Measurements from ENCODE around the gene OGA. TPM values are rescaled to one million over a fixed set of nuclear protein-coding genes. Genes with fewer than 3 reads are reported as not detected.

The OGA gene
- total and polyA plus RNA-seq, 9 of the 15 experiments (the other 6 are each of a cell fraction or from before 2014, with no cell fraction given), result 13.5 to 73.5 (median 59.5) TPM

- TF ChIP-seq TSHZ1 (CRISPR knock-in tag; IDR thresholded peaks at IDR 0.05) (no peak), CBX1 (IDR thresholded peaks at IDR 0.05; ENCODE audit: low read depth) (0 out of 2 replicates have a peak, but pooled peaks have one; percentile 69), MTA3 (IDR thresholded peaks at IDR 0.05; ENCODE audit: borderline replicate concordance) (peak; percentile 58; the same call in 1 of the 2 replicates), DNMT1 (IDR thresholded peaks at IDR 0.05) (no peak), ZFP36 (IDR thresholded peaks at IDR 0.05; ENCODE audit: low read depth, low read length, partially characterized antibody) (no peak), RBFOX2 (IDR thresholded peaks at IDR 0.05; ENCODE audit: low read depth, low read length) (peak; percentile 52), RNF219 (CRISPR knock-in tag; IDR thresholded peaks at IDR 0.05) (no peak), TCF7 (IDR thresholded peaks at IDR 0.05; ENCODE audit: borderline replicate concordance) (no peak), ZNF511 (CRISPR knock-in tag; IDR thresholded peaks at IDR 0.05) (peak; percentile 63; the same call in 1 of the 2 replicates), HDAC8 (tag; IDR thresholded peaks at IDR 0.05) (no peak), EGR1 (conservative IDR thresholded peaks at IDR 0.05) (peak; percentile 97), MEF2A (IDR thresholded peaks at IDR 0.05; ENCODE audit: control insufficient read depth, low read depth, low read length) (no peak), RBM22 (IDR thresholded peaks at IDR 0.05; ENCODE audit: low read depth, low read length, poor library complexity, severe bottlenecking) (peak; percentile 31), MYC (IDR thresholded peaks at IDR 0.05; ENCODE audit: low read depth, low read length) (no peak; the same call in 1 of the 2 replicates), MYC (CRISPR knock-in tag; IDR thresholded peaks at IDR 0.05; ENCODE audit: borderline replicate concordance, low read depth) (peak; percentile 62; the same call in 1 of the 2 replicates), DDX20 (tag; IDR thresholded peaks at IDR 0.05; ENCODE audit: low read depth) (no peak), ERF (CRISPR knock-in tag; IDR thresholded peaks at IDR 0.05) (no peak), NEUROD1 (IDR thresholded peaks at IDR 0.05; ENCODE audit: borderline replicate concordance, low read depth, low read length, partially characterized antibody) (no peak), KLF16 (IDR thresholded peaks at IDR 0.05) (no peak), RUNX1 (IDR thresholded peaks at IDR 0.05; ENCODE audit: low read depth) (no peak), CEBPB (tag; IDR thresholded peaks at IDR 0.05) (no peak), LARP7 (IDR thresholded peaks at IDR 0.05) (peak; percentile 82; the same call in 1 of the 2 replicates), ZFP30 (CRISPR knock-in tag; IDR thresholded peaks at IDR 0.05; ENCODE audit: borderline replicate concordance) (no peak)
Measured at GRCh38 chr10:101830322-101831168, 12.3 kb upstream of the OGA start (continued).

Data from K562 (cell line).